A673 (cell line): ENCODE measurements around the gene RAP2C. TPM values are rescaled to one million over a fixed set of nuclear protein-coding genes. Genes with fewer than 3 reads are reported as not detected.

Source experiments
- BruUV-seq: library from RNA; stranded (reverse); fragments of 400-500 nt; replicated peaks from 2 replicates; lab custom pipeline; 2021; lab: Mats Ljungman, UMichigan
- CTCF ChIA-PET: fragments of 300-600 bp; sonication (Branson Sonifier 250); formaldehyde crosslinking; loops from one replicate; lab custom pipeline; 2022; ENCODE audit warnings: antibody characterized with exemption; lab: Charles Lee
- POLR2A ChIA-PET: fragments of 300-600 bp; sonication (Branson Sonifier 250); formaldehyde crosslinking; loops from one replicate; lab custom pipeline; 2022; ENCODE audit warnings: antibody characterized with exemption; ENCODE audit not compliant: low non-redundant PET; lab: Charles Lee
- DNase-seq: peaks from one replicate; pipeline ENCODE4 v3.0.0-alpha.2; 2015; ENCODE audit warnings: low spot score
- H3K27ac ChIP-seq: fragments of 200-600 bp; sonication (generic); 2 replicates; pipeline ENCODE4 v1.5.1; 2016; ENCODE audit warnings: mixed run types, low read depth, mild to moderate bottlenecking, mixed read lengths, antibody characterized with exemption, low read length; ENCODE audit not compliant: poor library complexity, severe bottlenecking
- H3K27me3 ChIP-seq: fragments of 200-600 bp; sonication (generic); replicated peaks from 2 replicates; pipeline ENCODE4 v1.6.1; 2017; ENCODE audit warnings: mixed run types, low read depth, mild to moderate bottlenecking, mixed read lengths, antibody characterized with exemption, low read length; ENCODE audit not compliant: insufficient read depth, poor library complexity
- H3K36me3 ChIP-seq: fragments of 200-600 bp; sonication (generic); 2 replicates; pipeline ENCODE4 v1.6.1; 2016; ENCODE audit warnings: mixed run types, mild to moderate bottlenecking, mixed read lengths, antibody characterized with exemption, low read length; ENCODE audit not compliant: insufficient read depth, poor library complexity, severe bottlenecking
- H3K4me1 ChIP-seq: fragments of 200-600 bp; sonication (generic); 2 replicates; pipeline ENCODE4 v1.6.1; 2017; ENCODE audit warnings: mixed run types, mild to moderate bottlenecking, mixed read lengths, antibody characterized with exemption, low read length; ENCODE audit not compliant: insufficient read depth, poor library complexity, severe bottlenecking
- H3K4me3 ChIP-seq: fragments of 200-600 bp; sonication (generic); 2 replicates; pipeline ENCODE4 v1.5.1; 2016; ENCODE audit warnings: low read depth, mixed run types, mild to moderate bottlenecking, mixed read lengths, low read length; ENCODE audit not compliant: poor library complexity, severe bottlenecking
- H3K9me3 ChIP-seq: fragments of 200-600 bp; sonication (generic); 2 replicates; pipeline ENCODE4 v1.6.1; 2016; ENCODE audit warnings: mixed run types, low read depth, mild to moderate bottlenecking, mixed read lengths, antibody characterized with exemption, low read length; ENCODE audit not compliant: poor library complexity, severe bottlenecking
- CTCF ChIP-seq: fragments of 300-800, 200-600 bp; sonication (generic); conservative IDR thresholded peaks from 2 replicates; pipeline ENCODE4 v1.5.1; 2017; ENCODE audit warnings: low read depth, mild to moderate bottlenecking, antibody characterized with exemption, low read length, moderate library complexity, mixed read lengths
- EZH2 ChIP-seq: fragments of 200-600 bp; sonication (generic); IDR thresholded peaks from 2 replicates; pipeline ENCODE4 v1.6.1; 2017; ENCODE audit warnings: borderline replicate concordance, low read depth, mild to moderate bottlenecking, mixed read lengths, antibody characterized with exemption, low read length; ENCODE audit not compliant: poor library complexity, severe bottlenecking
- intact Hi-C: fragments of 100-400 bp; cut with micrococcal nuclease; formaldehyde crosslinking; loops from one replicate; pipeline ENCODE4 v1.10.0; 2022; ENCODE audit not compliant: unreplicated experiment
- total RNA-seq: library from RNA; stranded (reverse); gene quantifications from 2 replicates; pipeline ENCODE4 v1.2.3, GENCODE V29; 2021

Gene RAP2C
- total RNA-seq, 1 experiment from 2014 or later, result 21.4 TPM

- DNase-seq, result no peak
- Histone ChIP-seq H3K4me3 (no peak overlapping the region), H3K9me3 (no peaks in the 10 kb centered on the region), H3K27me3 (no peaks in the 10 kb centered on the region), H3K27ac (no peak overlapping the region), H3K36me3 (no peaks in the 10 kb centered on the region), H3K4me1 (no peaks in the 10 kb centered on the region)
- no TSS peak for BruUV-seq
- CTCF ChIA-PET, result no interaction called here
- TF ChIP-seq CTCF (no peak), EZH2 (no peak)
- POLR2A ChIA-PET, result no interaction called here
- intact Hi-C loops, result no loop called here
Measured at GRCh38 chrX:132263127-132263526, 43.9 kb upstream of the RAP2C start.

- Histone ChIP-seq H3K4me3 (no peak overlapping the region), H3K27me3 (no peaks in the 10 kb centered on the region), H3K4me1 (no peaks in the 10 kb centered on the region), H3K27ac (no peak overlapping the region), H3K36me3 (no peaks in the 10 kb centered on the region), H3K9me3 (no peaks in the 10 kb centered on the region)
- BruUV-seq, result no TSS peak
- TF ChIP-seq EZH2 (no peak), CTCF (no peak)
- intact Hi-C loops, result no loop called here
- no peak for DNase-seq
- POLR2A ChIA-PET, result no interaction called here
- CTCF ChIA-PET, result no interaction called here
Measured at GRCh38 chrX:132258509-132258908, 39.3 kb upstream of the RAP2C start.

GRCh38 chrX:132257116-132257515, 37.9 kb upstream of the RAP2C start:
- intact Hi-C loops, result no loop called here
- Histone ChIP-seq H3K36me3 (no peaks in the 10 kb centered on the region), H3K27ac (no peak overlapping the region), H3K27me3 (no peaks in the 10 kb centered on the region), H3K9me3 (no peaks in the 10 kb centered on the region), H3K4me1 (no peaks in the 10 kb centered on the region), H3K4me3 (no peak overlapping the region)
- no peak for DNase-seq
- ChIA-PET POLR2A (no interaction called here), CTCF (no interaction called here)
- TF ChIP-seq CTCF (no peak), EZH2 (no peak)
- no TSS peak for BruUV-seq
